HL-60 (cell line): ENCODE data around the gene FGF12.

Experiments used
- GABPA ChIP-seq: IDR thresholded peaks from 2 replicates; pipeline ENCODE4 v1.6.1; 2012; ENCODE audit warnings: low read depth
- POLR2AphosphoS5 ChIP-seq: IDR thresholded peaks from 2 replicates; pipeline ENCODE4 v1.6.1; 2012; ENCODE audit warnings: low read depth
- SPI1 ChIP-seq: IDR thresholded peaks from 2 replicates; pipeline ENCODE4 v1.6.1; 2012; ENCODE audit warnings: low read depth, mild to moderate bottlenecking, borderline replicate concordance
- TF ChIP-seq, protein P1 (sequence below): IDR thresholded peaks from 2 replicates; pipeline ENCODE4 v1.6.1; 2012; ENCODE audit warnings: low read depth; ENCODE audit not compliant: insufficient replicate concordance
- TF ChIP-seq, protein P2 (sequence below): IDR thresholded peaks from one replicate; pipeline ENCODE4 v1.5.1; 2011; ENCODE audit warnings: low read length, control low read depth, inconsistent platforms; ENCODE audit not compliant: insufficient read depth

DNA sequence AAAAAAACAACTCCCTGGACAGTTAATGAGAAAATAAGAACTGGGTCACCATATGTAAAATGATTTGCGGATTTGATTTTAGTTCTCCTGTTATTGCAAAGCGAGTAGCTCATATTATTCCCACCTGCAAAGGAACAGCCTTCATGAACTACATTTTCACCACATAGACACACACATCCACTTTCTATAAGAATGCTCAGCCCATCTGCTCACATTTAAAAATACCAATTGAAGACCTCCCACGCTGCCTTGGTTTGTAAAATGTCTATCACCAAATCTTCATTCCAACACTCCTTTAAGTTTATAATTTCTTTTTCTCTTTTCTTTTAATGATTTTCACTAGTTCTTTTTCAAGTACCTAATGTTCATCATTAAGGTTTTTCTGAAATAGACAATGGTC lies 148.6 kb downstream of the FGF12 start:
- TF ChIP-seq, protein P1, sequence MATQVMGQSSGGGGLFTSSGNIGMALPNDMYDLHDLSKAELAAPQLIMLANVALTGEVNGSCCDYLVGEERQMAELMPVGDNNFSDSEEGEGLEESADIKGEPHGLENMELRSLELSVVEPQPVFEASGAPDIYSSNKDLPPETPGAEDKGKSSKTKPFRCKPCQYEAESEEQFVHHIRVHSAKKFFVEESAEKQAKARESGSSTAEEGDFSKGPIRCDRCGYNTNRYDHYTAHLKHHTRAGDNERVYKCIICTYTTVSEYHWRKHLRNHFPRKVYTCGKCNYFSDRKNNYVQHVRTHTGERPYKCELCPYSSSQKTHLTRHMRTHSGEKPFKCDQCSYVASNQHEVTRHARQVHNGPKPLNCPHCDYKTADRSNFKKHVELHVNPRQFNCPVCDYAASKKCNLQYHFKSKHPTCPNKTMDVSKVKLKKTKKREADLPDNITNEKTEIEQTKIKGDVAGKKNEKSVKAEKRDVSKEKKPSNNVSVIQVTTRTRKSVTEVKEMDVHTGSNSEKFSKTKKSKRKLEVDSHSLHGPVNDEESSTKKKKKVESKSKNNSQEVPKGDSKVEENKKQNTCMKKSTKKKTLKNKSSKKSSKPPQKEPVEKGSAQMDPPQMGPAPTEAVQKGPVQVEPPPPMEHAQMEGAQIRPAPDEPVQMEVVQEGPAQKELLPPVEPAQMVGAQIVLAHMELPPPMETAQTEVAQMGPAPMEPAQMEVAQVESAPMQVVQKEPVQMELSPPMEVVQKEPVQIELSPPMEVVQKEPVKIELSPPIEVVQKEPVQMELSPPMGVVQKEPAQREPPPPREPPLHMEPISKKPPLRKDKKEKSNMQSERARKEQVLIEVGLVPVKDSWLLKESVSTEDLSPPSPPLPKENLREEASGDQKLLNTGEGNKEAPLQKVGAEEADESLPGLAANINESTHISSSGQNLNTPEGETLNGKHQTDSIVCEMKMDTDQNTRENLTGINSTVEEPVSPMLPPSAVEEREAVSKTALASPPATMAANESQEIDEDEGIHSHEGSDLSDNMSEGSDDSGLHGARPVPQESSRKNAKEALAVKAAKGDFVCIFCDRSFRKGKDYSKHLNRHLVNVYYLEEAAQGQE = no peak
- TF ChIP-seq, protein P2, sequence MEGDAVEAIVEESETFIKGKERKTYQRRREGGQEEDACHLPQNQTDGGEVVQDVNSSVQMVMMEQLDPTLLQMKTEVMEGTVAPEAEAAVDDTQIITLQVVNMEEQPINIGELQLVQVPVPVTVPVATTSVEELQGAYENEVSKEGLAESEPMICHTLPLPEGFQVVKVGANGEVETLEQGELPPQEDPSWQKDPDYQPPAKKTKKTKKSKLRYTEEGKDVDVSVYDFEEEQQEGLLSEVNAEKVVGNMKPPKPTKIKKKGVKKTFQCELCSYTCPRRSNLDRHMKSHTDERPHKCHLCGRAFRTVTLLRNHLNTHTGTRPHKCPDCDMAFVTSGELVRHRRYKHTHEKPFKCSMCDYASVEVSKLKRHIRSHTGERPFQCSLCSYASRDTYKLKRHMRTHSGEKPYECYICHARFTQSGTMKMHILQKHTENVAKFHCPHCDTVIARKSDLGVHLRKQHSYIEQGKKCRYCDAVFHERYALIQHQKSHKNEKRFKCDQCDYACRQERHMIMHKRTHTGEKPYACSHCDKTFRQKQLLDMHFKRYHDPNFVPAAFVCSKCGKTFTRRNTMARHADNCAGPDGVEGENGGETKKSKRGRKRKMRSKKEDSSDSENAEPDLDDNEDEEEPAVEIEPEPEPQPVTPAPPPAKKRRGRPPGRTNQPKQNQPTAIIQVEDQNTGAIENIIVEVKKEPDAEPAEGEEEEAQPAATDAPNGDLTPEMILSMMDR = no peak
- TF ChIP-seq GABPA = no peak
- no peak for TF ChIP-seq SPI1
- TF ChIP-seq POLR2AphosphoS5 = no peak
